IMR-90 (cell line): ENCODE data around the gene PDE6A. TPM values are rescaled to one million over a fixed set of nuclear protein-coding genes. Genes with fewer than 3 reads are reported as not detected.

Source experiments
- ATAC-seq: fragments of 200-7000 bp; cut with Tn5 transposase; 2 replicates; pipeline ENCODE4 v1.9.1; 2020; ENCODE audit warnings: low read depth, mild to moderate bottlenecking, moderate library complexity
- BruUV-seq: library from RNA; stranded (reverse); fragments of 400-500 nt; replicated peaks from 2 replicates; lab custom pipeline; 2021; lab: Mats Ljungman, UMichigan
- CTCF ChIA-PET: fragments of 300-600 bp; formaldehyde crosslinking; extraction: SDS; loops from one replicate; lab custom pipeline; 2021; ENCODE audit warnings: antibody characterized with exemption; lab: Yijun Ruan, JAX
- POLR2A ChIA-PET: fragments of 300-600 bp; sonication (Branson Sonifier 250); formaldehyde crosslinking; loops from one replicate; lab custom pipeline; 2022; ENCODE audit warnings: antibody characterized with exemption; ENCODE audit not compliant: unreplicated experiment; lab: Charles Lee
- DNase-seq: peaks from one replicate; pipeline ENCODE4 v3.0.0; 2013
- H2AFZ ChIP-seq: replicated peaks from 2 replicates; pipeline ENCODE3; 2013; ENCODE audit warnings: low read length, mild to moderate bottlenecking; ENCODE audit not compliant: poor library complexity
- H2AK5ac ChIP-seq: 2 replicates; pipeline ENCODE4 v1.6.1; 2013; ENCODE audit warnings: low read depth, low read length, inconsistent platforms
- H2AK9ac ChIP-seq: replicated peaks from 2 replicates; pipeline ENCODE3; 2013; ENCODE audit warnings: mild to moderate bottlenecking, low read depth, low read length, moderate library complexity; ENCODE audit not compliant: poor library complexity
- H2BK120ac ChIP-seq: 2 replicates; pipeline ENCODE4 v1.6.1; 2013; ENCODE audit warnings: low read depth, low read length, inconsistent platforms
- H2BK15ac ChIP-seq: 3 replicates; pipeline ENCODE4 v1.6.1; 2013; ENCODE audit warnings: low read depth, low read length, inconsistent platforms
- H2BK20ac ChIP-seq: 2 replicates; pipeline ENCODE4 v1.6.1; 2013; ENCODE audit warnings: low read depth, mild to moderate bottlenecking, inconsistent platforms, low read length, moderate library complexity
- H2BK5ac ChIP-seq: 2 replicates; pipeline ENCODE4 v1.6.1; 2013; ENCODE audit warnings: mild to moderate bottlenecking, low read depth, low read length, inconsistent platforms; ENCODE audit not compliant: poor library complexity, severe bottlenecking
- H3K14ac ChIP-seq: replicated peaks from 2 replicates; pipeline ENCODE4 v1.6.1; 2013; ENCODE audit warnings: low read depth, low read length, inconsistent platforms
- H3K18ac ChIP-seq: 2 replicates; pipeline ENCODE4 v1.6.1; 2013; ENCODE audit warnings: low read depth, low read length, control low read depth
- H3K23ac ChIP-seq: 2 replicates; pipeline ENCODE4 v1.6.1; 2013; ENCODE audit warnings: low read depth, low read length, inconsistent platforms
- H3K27ac ChIP-seq: 2 replicates; pipeline ENCODE4 v1.5.1; 2013; ENCODE audit warnings: mild to moderate bottlenecking, control low read depth, low read length; ENCODE audit not compliant: insufficient read depth
- H3K27me3 ChIP-seq: 2 replicates; pipeline ENCODE4 v1.6.1; 2013; ENCODE audit warnings: low read length; ENCODE audit not compliant: control insufficient read depth, insufficient read depth
- H3K36me3 ChIP-seq: 2 replicates; pipeline ENCODE4 v1.6.1; 2013; ENCODE audit warnings: low read length, mixed read lengths; ENCODE audit not compliant: control insufficient read depth, insufficient read depth
- H3K4ac ChIP-seq: 2 replicates; pipeline ENCODE4 v1.6.1; 2013; ENCODE audit warnings: low read depth, low read length, inconsistent platforms
- H3K4me1 ChIP-seq: 2 replicates; pipeline ENCODE4 v1.6.1; 2013; ENCODE audit warnings: low read length, mixed read lengths; ENCODE audit not compliant: control insufficient read depth, insufficient read depth
- H3K4me2 ChIP-seq: 2 replicates; pipeline ENCODE4 v1.6.1; 2013; ENCODE audit warnings: low read depth, mild to moderate bottlenecking, control low read depth, low read length, moderate library complexity
- H3K4me3 ChIP-seq: 2 replicates; pipeline ENCODE4 v1.5.1; 2013; ENCODE audit warnings: low read depth, mild to moderate bottlenecking, control low read depth, low read length, moderate library complexity; ENCODE audit not compliant: insufficient read depth
- H3K56ac ChIP-seq: 2 replicates; pipeline ENCODE4 v1.6.1; 2013; ENCODE audit warnings: low read length, inconsistent platforms; ENCODE audit not compliant: insufficient read depth; ENCODE audit errors: extremely low read depth
- H3K79me1 ChIP-seq, 2 experiments: 2 replicates each; pipeline ENCODE4 v1.6.1; 2013; ENCODE audit warnings: low read length in 2 of 2, inconsistent platforms in 1 of 2, low read depth in 1 of 2
- H3K9ac ChIP-seq: 2 replicates; pipeline ENCODE4 v1.6.1; 2013; ENCODE audit warnings: low read depth, low read length, control low read depth
- H3K9me1 ChIP-seq: 2 replicates; pipeline ENCODE4 v1.6.1; 2013; ENCODE audit warnings: low read length, inconsistent platforms; ENCODE audit not compliant: insufficient read depth
- H3K9me3 ChIP-seq: 2 replicates; pipeline ENCODE4 v1.6.1; 2013; ENCODE audit warnings: low read length; ENCODE audit not compliant: control insufficient read depth, insufficient read depth
- H4K20me1 ChIP-seq: 2 replicates; pipeline ENCODE4 v1.6.1; 2013; ENCODE audit warnings: low read length, inconsistent platforms; ENCODE audit not compliant: insufficient read depth
- H4K5ac ChIP-seq: 2 replicates; pipeline ENCODE4 v1.6.1; 2013; ENCODE audit warnings: mild to moderate bottlenecking, low read depth, low read length, control low read depth
- H4K8ac ChIP-seq, 2 experiments: 2 replicates each; pipeline ENCODE4 v1.6.1; 2013; ENCODE audit warnings: low read depth in 2 of 2, low read length in 2 of 2, control low read depth in 1 of 2, inconsistent platforms in 1 of 2
- H4K91ac ChIP-seq: 2 replicates; pipeline ENCODE4 v1.6.1; 2013; ENCODE audit warnings: low read depth, low read length, inconsistent platforms; ENCODE audit not compliant: insufficient read depth
- CHD1 ChIP-seq: IDR thresholded peaks from 2 replicates; pipeline ENCODE4 v1.6.1; 2012; ENCODE audit warnings: low read depth, low read length, improper control_type of control experiment
- MAZ ChIP-seq: IDR thresholded peaks from 2 replicates; pipeline ENCODE4 v1.6.1; 2012; ENCODE audit warnings: low read depth, mild to moderate bottlenecking, low read length, improper control_type of control experiment, moderate library complexity, borderline replicate concordance
- POLR2A ChIP-seq: IDR thresholded peaks from 2 replicates; pipeline ENCODE4 v1.6.1; 2012; ENCODE audit warnings: mild to moderate bottlenecking, low read depth, low read length
- RCOR1 ChIP-seq: IDR thresholded peaks from 2 replicates; pipeline ENCODE4 v1.6.1; 2012; ENCODE audit warnings: mild to moderate bottlenecking, low read length, improper control_type of control experiment; ENCODE audit not compliant: insufficient replicate concordance
- WGBS, 2 experiments: methylation state at CpG; one replicate each; pipeline versions ENCODE4 v1.1.5 to v1.1.7; 2013; ENCODE audit warnings: missing lambda C conversion rate in 2 of 2; ENCODE audit not compliant: insufficient read length in 1 of 2; ENCODE audit errors: extremely low coverage in 2 of 2; 5-methylcytosine and 5-hydroxymethylcytosine counted together
- dilution Hi-C: fragments of 300-500 bp; cut with HindIII; formaldehyde crosslinking; loops from one replicate; pipeline ENCODE4 v1.14.3; 2018; ENCODE audit warnings: low sequenced_read_pairs; ENCODE audit not compliant: unreplicated experiment
- in situ Hi-C: fragments of 300-500 bp; cut with MboI; formaldehyde crosslinking; loops from 3 replicates; pipeline ENCODE4 v1.14.3; 2019; ENCODE audit warnings: low sequenced_read_pairs, inconsistent platforms, mixed read lengths
- intact Hi-C: fragments of 100-400 bp; cut with micrococcal nuclease; formaldehyde crosslinking; loops from 2 replicates; pipeline ENCODE4 v1.10.0; 2022
- polyA plus RNA-seq, 3 experiments: library from polyadenylated mRNA; depleted of rRNA; stranded (reverse); fragments of >200 nt; gene quantifications; 2 replicates each; pipeline ENCODE4 v1.2.3, GENCODE V29; 2012; ENCODE audit warnings: low replicate concordance in 1 of 3
- total RNA-seq: library from RNA; depleted of rRNA; stranded (reverse); fragments of >200 nt; gene quantifications from 2 replicates; pipeline ENCODE4 v1.2.3, GENCODE V29; 2012

The PDE6A gene
- total and polyA plus RNA-seq, 2 of the 4 experiments (the other 2 are of a cell fraction) = not detected

DNA sequence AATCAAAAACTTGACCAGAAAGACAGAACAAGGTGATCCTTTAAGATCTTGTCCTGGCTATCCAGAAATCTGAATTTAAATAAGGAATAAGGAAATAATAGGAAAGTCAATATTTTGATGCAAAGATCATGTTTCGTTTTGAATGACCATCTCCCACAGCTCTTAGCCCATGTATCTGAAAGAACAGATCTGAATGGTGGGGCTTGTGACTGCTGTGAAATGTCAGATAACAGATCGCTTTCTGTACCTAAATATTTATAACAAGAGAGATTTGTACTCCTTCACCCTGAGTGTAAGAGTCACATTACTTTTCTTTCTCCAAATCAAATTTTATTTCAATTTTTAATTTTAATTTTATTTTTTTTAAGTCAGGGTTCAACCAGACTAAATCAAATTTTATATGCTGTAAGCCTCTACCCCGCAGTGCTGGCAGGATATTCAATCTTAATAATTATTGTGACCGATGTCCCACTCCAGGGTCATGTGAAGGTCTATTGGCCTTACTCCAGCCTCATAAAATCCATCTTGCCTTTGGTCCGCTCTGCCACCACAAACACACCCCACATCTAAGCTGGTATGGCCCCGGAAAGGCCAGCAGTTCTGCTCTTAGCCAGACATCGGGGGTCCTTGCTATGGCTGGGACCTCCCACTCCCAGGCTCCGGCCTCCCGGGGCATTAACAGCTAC, 9.0 kb upstream of the PDE6A start:
- Histone ChIP-seq H2BK120ac (no peak overlapping the region), H2BK5ac (no peak overlapping the region), H3K27me3 (peaks cover 18% of the 10 kb centered on the region), H3K36me3 (no peaks in the 10 kb centered on the region), H3K4me3 (no peak overlapping the region), H2BK15ac (no peak overlapping the region), H3K9ac (no peak overlapping the region), H4K8ac (no peak overlapping the region), H3K56ac (no peak overlapping the region), H3K9me3 (no peaks in the 10 kb centered on the region), H3K27ac (no peak overlapping the region), H4K20me1 (no peaks in the 10 kb centered on the region), H2AK5ac (no peak overlapping the region), H2AFZ (no peak overlapping the region), H2AK9ac (no peak overlapping the region), H3K14ac (no peak overlapping the region), H3K4me1 (no peaks in the 10 kb centered on the region), H3K79me1 (no peaks in the 10 kb centered on the region), H2BK20ac (no peak overlapping the region), H4K5ac (no peak overlapping the region), H4K91ac (no peak overlapping the region), H3K23ac (no peak overlapping the region), H3K4me2 (no peak overlapping the region), H3K18ac (no peak overlapping the region), H3K4ac (no peak overlapping the region), H3K9me1 (no peaks in the 10 kb centered on the region)
- dilution Hi-C loops = no loop called here
- WGBS, 2 experiments = 18% methylated on average over 5 of the region's 9 CpGs; no CpG with 5 or more reads in 1 of the 2 experiments
- TF ChIP-seq POLR2A = no peak
- no peak for TF ChIP-seq CHD1
- TF ChIP-seq RCOR1 = no peak
- no peak for TF ChIP-seq MAZ
- no TSS peak for BruUV-seq
- DNase-seq (no peak), ATAC-seq (no peak)
- CTCF ChIA-PET = no interaction called here
- POLR2A ChIA-PET = no interaction called here
- in situ Hi-C loops = no loop called here
- intact Hi-C loops = no loop called here
